Esophagus muscularis mucosa (tissue), 3 donors: ENCODE results near the gene XAB2.

Experiments used
- CTCF ChIP-seq, 3 experiments: fragments of 200-600 bp in 2 of 3; fragments of 450-650 bp in 1 of 3; sonication (generic) in 2 of 3; IDR thresholded peaks; one replicate each; pipeline ENCODE4 v1.5.1; 2017 to 2019; ENCODE audit warnings: antibody characterized with exemption in 3 of 3, mild to moderate bottlenecking in 2 of 3, moderate library complexity in 1 of 3
- POLR2A ChIP-seq: fragments of 450-650 bp; IDR thresholded peaks from one replicate; pipeline ENCODE4 v1.6.1; 2017; ENCODE audit warnings: antibody characterized with exemption, moderate library complexity, mild to moderate bottlenecking, low read depth
- POLR2AphosphoS5 ChIP-seq, 2 donors: sonication (generic); formaldehyde crosslinking; IDR thresholded peaks; one replicate each; pipeline ENCODE4 v1.6.1; 2017; ENCODE audit warnings: antibody characterized with exemption in 2 of 2

- no peak for TF ChIP-seq CTCF (IDR thresholded peaks at IDR 0.05)
- TF ChIP-seq POLR2A, result no peak
- TF ChIP-seq POLR2AphosphoS5 (IDR thresholded peaks at IDR 0.05), result no peak
These were observed 22.0 kb downstream of the XAB2 start for GRCh38 chr19:7607212-7607873.
